Measurements from ENCODE around the gene ANO6. TPM values are rescaled to one million over a fixed set of nuclear protein-coding genes. Genes with fewer than 3 reads are reported as not detected.

Gene ANO6
- total RNA-seq, 4 donors from 2014 or later, result 16.9 to 23.0 (median 20.4) TPM

GRCh38 chr12:45192707-45193106 is 23.2 kb upstream of the ANO6 start:
- no peak for TF ChIP-seq CTCF (IDR thresholded peaks at IDR 0.05)
- TF ChIP-seq EP300 (IDR thresholded peaks at IDR 0.05; ENCODE audit: low read depth), result no peak
- TF ChIP-seq POLR2A (IDR thresholded peaks at IDR 0.05), result no peak
- TF ChIP-seq POLR2AphosphoS5 (IDR thresholded peaks at IDR 0.05), result no peak
- H3K4me1 ChIP-seq, result peaks cover 0 to 6% (median 0%) of the 10 kb centered on the region in 4 donors
- intact Hi-C loops (cut with DNase I; ENCODE audit: low total_unique reads), result no loop called here
- no peak overlapping the region for H3K27ac ChIP-seq
- H3K4me3 ChIP-seq, result no peak overlapping the region
- no peaks in the 10 kb centered on the region for H3K27me3 ChIP-seq
- H3K36me3 ChIP-seq, result no peaks in the 10 kb centered on the region
- in situ Hi-C loops (cut with MboI; ENCODE audit: low pct_ligation_motif_present in 1 of 4, low pct_unique_long_range_greater_than_20kb in 1 of 4, low sequenced_read_pairs in 3 of 4), result loop anchor here in 2 of 4 donors (25.0 kb wide), 2 partner anchors 345 to 520 kb away; no protein-coding TSS in a partner anchor
- no peak for DNase-seq
- 50 to 61% methylated on average over 4 of the region's 4 CpGs for WGBS, 2 donors (ENCODE audit: low coverage in 1 of 2)
- H3K9me3 ChIP-seq, result no peaks in the 10 kb centered on the region

GRCh38 chr12:45200491-45201043 is 15.3 kb upstream of the ANO6 start:
- H3K4me3 ChIP-seq, result no peak overlapping the region
- H3K27ac ChIP-seq, result no peak overlapping the region
- 56 to 68% methylated on average over 4 to 7 of the region's 7 CpGs for WGBS, 2 donors (ENCODE audit: low coverage in 1 of 2)
- peaks cover 0 to 9% (median 0%) of the 10 kb centered on the region in 4 donors for H3K4me1 ChIP-seq
- no peaks in the 10 kb centered on the region for H3K9me3 ChIP-seq
- H3K36me3 ChIP-seq, result no peaks in the 10 kb centered on the region
- in situ Hi-C loops (cut with MboI; ENCODE audit: low pct_ligation_motif_present in 1 of 4, low pct_unique_long_range_greater_than_20kb in 1 of 4, low sequenced_read_pairs in 3 of 4), result loop anchor here in 1 of 4 donors (25.0 kb wide), 1 partner anchor 187 kb away; no protein-coding TSS in a partner anchor
- no peaks in the 10 kb centered on the region for H3K27me3 ChIP-seq
- DNase-seq, result no peak
- no peak for TF ChIP-seq EP300 (IDR thresholded peaks at IDR 0.05; ENCODE audit: low read depth)
- no peak for TF ChIP-seq POLR2A (IDR thresholded peaks at IDR 0.05)
- no peak for TF ChIP-seq CTCF (IDR thresholded peaks at IDR 0.05)
- no peak for TF ChIP-seq POLR2AphosphoS5 (IDR thresholded peaks at IDR 0.05)
- intact Hi-C loops (cut with DNase I; ENCODE audit: low total_unique reads), result no loop called here

GRCh38 chr12:45203767-45204166 is 12.1 kb upstream of the ANO6 start:
- in situ Hi-C loops (cut with MboI; ENCODE audit: low pct_ligation_motif_present in 1 of 4, low pct_unique_long_range_greater_than_20kb in 1 of 4, low sequenced_read_pairs in 3 of 4) (loop anchor here in 1 of 4 donors (25.0 kb wide), 1 partner anchor 184 kb away; no protein-coding TSS in a partner anchor), intact Hi-C loops (cut with DNase I; ENCODE audit: low total_unique reads) (no loop called here)
- H3K27ac ChIP-seq, result no peak overlapping the region

GRCh38 chr12:45204757-45205156 is 11.1 kb upstream of the ANO6 start:
- Histone ChIP-seq H3K4me1 (peaks cover 0 to 8% (median 0%) of the 10 kb centered on the region in 4 donors), H3K27me3 (no peaks in the 10 kb centered on the region), H3K36me3 (no peaks in the 10 kb centered on the region), H3K9me3 (no peaks in the 10 kb centered on the region), H3K4me3 (no peak overlapping the region), H3K27ac (no peak overlapping the region)
- intact Hi-C loops (cut with DNase I; ENCODE audit: low total_unique reads), result no loop called here
- in situ Hi-C loops (cut with MboI; ENCODE audit: low pct_ligation_motif_present in 1 of 4, low pct_unique_long_range_greater_than_20kb in 1 of 4, low sequenced_read_pairs in 3 of 4), result loop anchor here in 1 of 4 donors (25.0 kb wide), 1 partner anchor 183 kb away; no protein-coding TSS in a partner anchor
- TF ChIP-seq EP300 (IDR thresholded peaks at IDR 0.05; ENCODE audit: low read depth) (no peak), POLR2A (IDR thresholded peaks at IDR 0.05) (no peak), POLR2AphosphoS5 (IDR thresholded peaks at IDR 0.05) (no peak), CTCF (IDR thresholded peaks at IDR 0.05) (no peak)
- 86 to 96% methylated on average over 3 of the region's 3 CpGs for WGBS, 2 donors (ENCODE audit: low coverage in 1 of 2)
- no peak for DNase-seq

More at GRCh38 chr12:45203767-45204166, 12.1 kb upstream of the ANO6 start:
- Histone ChIP-seq H3K36me3 (no peaks in the 10 kb centered on the region), H3K27me3 (no peaks in the 10 kb centered on the region), H3K4me3 (no peak overlapping the region), H3K4me1 (peaks cover 0 to 9% (median 0%) of the 10 kb centered on the region in 4 donors), H3K9me3 (no peaks in the 10 kb centered on the region)
- 87 to 100% methylated on average over 1 of the region's 1 CpG for WGBS, 2 donors (ENCODE audit: low coverage in 1 of 2)
- TF ChIP-seq EP300 (IDR thresholded peaks at IDR 0.05; ENCODE audit: low read depth) (no peak), CTCF (IDR thresholded peaks at IDR 0.05) (no peak), POLR2AphosphoS5 (IDR thresholded peaks at IDR 0.05) (no peak), POLR2A (IDR thresholded peaks at IDR 0.05) (no peak)
- no peak for DNase-seq
